ENCODE results near the gene HBZ. TPM values are rescaled to one million over a fixed set of nuclear protein-coding genes. Genes with fewer than 3 reads are reported as not detected.

Gene HBZ
- total and polyA plus RNA-seq, 2 of the 13 experiments (the other 11 are each of a cell fraction or from before 2014, with no cell fraction given) = 0.21 TPM; not detected in 1

DNA sequence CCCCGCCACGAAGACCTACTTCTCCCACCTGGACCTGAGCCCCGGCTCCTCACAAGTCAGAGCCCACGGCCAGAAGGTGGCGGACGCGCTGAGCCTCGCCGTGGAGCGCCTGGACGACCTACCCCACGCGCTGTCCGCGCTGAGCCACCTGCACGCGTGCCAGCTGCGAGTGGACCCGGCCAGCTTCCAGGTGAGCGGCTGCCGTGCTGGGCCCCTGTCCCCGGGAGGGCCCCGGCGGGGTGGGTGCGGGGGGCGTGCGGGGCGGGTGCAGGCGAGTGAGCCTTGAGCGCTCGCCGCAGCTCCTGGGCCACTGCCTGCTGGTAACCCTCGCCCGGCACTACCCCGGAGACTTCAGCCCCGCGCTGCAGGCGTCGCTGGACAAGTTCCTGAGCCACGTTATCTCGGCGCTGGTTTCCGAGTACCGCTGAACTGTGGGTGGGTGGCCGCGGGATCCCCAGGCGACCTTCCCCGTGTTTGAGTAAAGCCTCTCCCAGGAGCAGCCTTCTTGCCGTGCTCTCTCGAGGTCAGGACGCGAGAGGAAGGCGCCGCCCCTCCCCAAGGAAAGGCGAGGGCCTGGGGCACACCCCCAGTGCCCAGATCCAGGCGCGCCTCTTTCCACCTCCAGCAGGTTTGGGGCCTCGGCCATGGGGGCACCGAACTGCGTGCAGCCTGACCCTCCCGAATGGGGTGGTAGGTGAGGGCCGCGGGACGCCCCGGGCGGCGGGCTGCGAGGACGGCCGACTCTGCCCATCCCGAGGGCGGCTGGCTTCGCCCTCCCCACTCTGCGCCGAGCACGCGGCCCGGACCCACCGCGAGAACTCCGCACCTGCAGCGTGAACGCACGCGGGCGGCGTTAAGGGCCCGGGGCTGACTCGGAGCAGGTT, 28.5 kb downstream of the HBZ start (continued):
- TF ChIP-seq ZNF235 (CRISPR knock-in tag; IDR thresholded peaks at IDR 0.05; ENCODE audit: borderline replicate concordance) = peak; percentile 98
- no peak for TF ChIP-seq SRSF4 (IDR thresholded peaks at IDR 0.05; ENCODE audit: low read depth, low read length, poor library complexity, severe bottlenecking)
- TF ChIP-seq SNAPC2 (CRISPR knock-in tag; IDR thresholded peaks at IDR 0.05) = peak; percentile 87; the same call in 1 of the 2 replicates
- TF ChIP-seq ZNF333 (CRISPR knock-in tag; IDR thresholded peaks at IDR 0.05; ENCODE audit: borderline replicate concordance) = peak; percentile 99
- 0 out of 2 replicates have a peak, but pooled peaks have one; percentile 61 for TF ChIP-seq TGIF2 (CRISPR knock-in tag; IDR thresholded peaks at IDR 0.05)
- peak; percentile 95 for TF ChIP-seq ZNF678 (CRISPR knock-in tag; IDR thresholded peaks at IDR 0.05)
- TF ChIP-seq ZNF879 (CRISPR knock-in tag; IDR thresholded peaks at IDR 0.05) = peak; percentile 98
- peak; percentile 98 for TF ChIP-seq ZNF788 (CRISPR knock-in tag; IDR thresholded peaks at IDR 0.05; ENCODE audit: borderline replicate concordance)
- TF ChIP-seq NFATC3 (CRISPR knock-in tag; IDR thresholded peaks at IDR 0.05) = peak; percentile 96; the same call in 1 of the 2 replicates
- peak; percentile 59; the same call in 1 of the 2 replicates for TF ChIP-seq RXRA (CRISPR knock-in tag; IDR thresholded peaks at IDR 0.05)
- no peak for TF ChIP-seq PTBP1 (IDR thresholded peaks at IDR 0.05; ENCODE audit: low read depth, low read length, poor library complexity, severe bottlenecking)
- peak; percentile 98 for TF ChIP-seq ZNF451 (CRISPR knock-in tag; IDR thresholded peaks at IDR 0.05)
- peak; percentile 93 for TF ChIP-seq NFE2L1 (CRISPR knock-in tag; IDR thresholded peaks at IDR 0.05; ENCODE audit: borderline replicate concordance)
- TF ChIP-seq ZNF160 (CRISPR knock-in tag; IDR thresholded peaks at IDR 0.05) = no peak; the same call in none of the 2 replicates
- TF ChIP-seq ZNF558 (CRISPR knock-in tag; IDR thresholded peaks at IDR 0.05; ENCODE audit: borderline replicate concordance) = peak; percentile 99; the same call in 1 of the 2 replicates
- TF ChIP-seq ONECUT2 (CRISPR knock-in tag; IDR thresholded peaks at IDR 0.05) = peak; percentile 36; the same call in 1 of the 2 replicates
- no peak for TF ChIP-seq ZNF383 (CRISPR knock-in tag; IDR thresholded peaks at IDR 0.05; ENCODE audit: borderline replicate concordance)
- TF ChIP-seq MYPOP (CRISPR knock-in tag; IDR thresholded peaks at IDR 0.05) = peak; percentile 99
- peak; percentile 71; the same call in 1 of the 2 replicates for TF ChIP-seq ZNF136 (CRISPR knock-in tag; IDR thresholded peaks at IDR 0.05; ENCODE audit: low read depth)
- peak; percentile 99 for TF ChIP-seq ZNF674 (CRISPR knock-in tag; IDR thresholded peaks at IDR 0.05; ENCODE audit: low read depth)
- TF ChIP-seq SSRP1 (CRISPR knock-in tag; IDR thresholded peaks at IDR 0.05) = no peak
- peak; percentile 92; the same call in 1 of the 2 replicates for TF ChIP-seq MTF1 (CRISPR knock-in tag; IDR thresholded peaks at IDR 0.05)
- TF ChIP-seq ZNF773 (CRISPR knock-in tag; IDR thresholded peaks at IDR 0.05; ENCODE audit: borderline replicate concordance) = peak; percentile 98; the same call in 1 of the 2 replicates
- TF ChIP-seq DNMT1 (CRISPR knock-in tag; IDR thresholded peaks at IDR 0.05) = peak; percentile 92; the same call in 1 of the 2 replicates
- TF ChIP-seq ZNF17 (CRISPR knock-in tag; IDR thresholded peaks at IDR 0.05) = peak; percentile 95
- TF ChIP-seq, protein P1, sequence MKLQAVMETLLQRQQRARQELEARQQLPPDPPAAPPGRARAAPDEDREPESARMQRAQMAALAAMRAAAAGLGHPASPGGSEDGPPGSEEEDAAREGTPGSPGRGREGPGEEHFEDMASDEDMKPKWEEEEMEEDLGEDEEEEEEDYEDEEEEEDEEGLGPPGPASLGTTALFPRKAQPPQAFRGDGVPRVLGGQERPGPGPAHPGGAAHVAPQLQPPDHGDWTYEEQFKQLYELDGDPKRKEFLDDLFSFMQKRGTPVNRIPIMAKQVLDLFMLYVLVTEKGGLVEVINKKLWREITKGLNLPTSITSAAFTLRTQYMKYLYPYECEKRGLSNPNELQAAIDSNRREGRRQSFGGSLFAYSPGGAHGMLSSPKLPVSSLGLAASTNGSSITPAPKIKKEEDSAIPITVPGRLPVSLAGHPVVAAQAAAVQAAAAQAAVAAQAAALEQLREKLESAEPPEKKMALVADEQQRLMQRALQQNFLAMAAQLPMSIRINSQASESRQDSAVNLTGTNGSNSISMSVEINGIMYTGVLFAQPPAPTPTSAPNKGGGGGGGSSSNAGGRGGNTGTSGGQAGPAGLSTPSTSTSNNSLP (IDR thresholded peaks at IDR 0.05; ENCODE audit: low read depth, low read length) = no peak
- TF ChIP-seq RNF2 (conservative IDR thresholded peaks at IDR 0.05; ENCODE audit: low read depth) = peak; percentile 99
- no peak for TF ChIP-seq SRSF9 (IDR thresholded peaks at IDR 0.05; ENCODE audit: borderline replicate concordance, insufficient read depth, low read depth, low read length, poor library complexity, severe bottlenecking)
- peak; percentile 69; the same call in 1 of the 2 replicates for TF ChIP-seq IRF2 (CRISPR knock-in tag; IDR thresholded peaks at IDR 0.05)
